Measurements from ENCODE around the gene CCL23.

The CCL23 gene

GRCh38 chr17:35991075-35991474, 26.7 kb downstream of the CCL23 start:
- H3K27ac ChIP-seq, result no peak overlapping the region
- TF ChIP-seq Cebpa-rat (IDR thresholded peaks at IDR 0.05), result no peak
- H3K9ac ChIP-seq, result no peak overlapping the region
- H3K4me1 ChIP-seq, result no peaks in the 10 kb centered on the region
- H4K20me1 ChIP-seq, result no peaks in the 10 kb centered on the region
- no peaks in the 10 kb centered on the region for H3K27me3 ChIP-seq
- peaks cover 35% of the 10 kb centered on the region for H3K9me3 ChIP-seq
- no peak overlapping the region for H3K4me3 ChIP-seq
- no peaks in the 10 kb centered on the region for H3K36me3 ChIP-seq
- H3K4me2 ChIP-seq, result no peak overlapping the region

- no peak overlapping the region for H3K4me2 ChIP-seq
- H3K4me1 ChIP-seq, result no peaks in the 10 kb centered on the region
- H3K9ac ChIP-seq, result no peak overlapping the region
- no peaks in the 10 kb centered on the region for H4K20me1 ChIP-seq
- peaks cover 25% of the 10 kb centered on the region for H3K9me3 ChIP-seq
- H3K36me3 ChIP-seq, result no peaks in the 10 kb centered on the region
- H3K27me3 ChIP-seq, result no peaks in the 10 kb centered on the region
- no peak overlapping the region for H3K27ac ChIP-seq
- TF ChIP-seq Cebpa-rat (IDR thresholded peaks at IDR 0.05), result no peak
- no peak overlapping the region for H3K4me3 ChIP-seq
These were observed 29.6 kb downstream of the CCL23 start for GRCh38 chr17:35988164-35988563.

DNA sequence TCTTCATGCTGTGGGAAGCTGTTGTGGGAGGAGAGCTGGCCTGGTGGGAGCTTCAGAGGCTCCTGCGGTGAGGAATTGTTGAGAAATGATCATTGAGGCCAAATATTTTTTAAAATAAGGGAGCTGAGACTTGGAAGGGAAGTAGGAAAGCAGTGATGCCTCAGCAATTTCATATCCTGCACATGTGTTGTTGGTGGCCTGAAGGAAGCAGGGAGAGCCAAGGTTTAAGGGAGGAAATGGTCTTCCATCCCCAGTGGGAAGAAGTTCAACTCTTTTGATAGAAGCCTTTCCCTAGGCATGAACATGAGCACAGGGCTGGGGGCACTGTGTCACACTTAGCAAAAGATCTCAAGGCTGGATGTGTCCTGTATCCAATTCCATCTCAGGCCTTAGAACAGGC, 31.1 kb downstream of the CCL23 start, which contains the start of gene CCL14:
CCL14 (minus strand) TSS at position 87 of the 400 bp plus-strand sequence; CDS start at position 7, 80 bp downstream.
- Histone ChIP-seq H3K9ac (no peak within 1 kb of the TSS), H3K4me2 (no peak within 1 kb of the TSS), H3K4me1 (no peaks in the 10 kb centered on the region), H3K36me3 (no peaks in the 10 kb centered on the region), H4K20me1 (no peaks in the 10 kb centered on the region), H3K4me3 (no peak within 1 kb of the TSS), H3K27ac (no peak within 1 kb of the TSS), H3K9me3 (peaks cover 25% of the 10 kb centered on the region), H3K27me3 (no peaks in the 10 kb centered on the region)
- no peak for TF ChIP-seq Cebpa-rat (IDR thresholded peaks at IDR 0.05)

DNA sequence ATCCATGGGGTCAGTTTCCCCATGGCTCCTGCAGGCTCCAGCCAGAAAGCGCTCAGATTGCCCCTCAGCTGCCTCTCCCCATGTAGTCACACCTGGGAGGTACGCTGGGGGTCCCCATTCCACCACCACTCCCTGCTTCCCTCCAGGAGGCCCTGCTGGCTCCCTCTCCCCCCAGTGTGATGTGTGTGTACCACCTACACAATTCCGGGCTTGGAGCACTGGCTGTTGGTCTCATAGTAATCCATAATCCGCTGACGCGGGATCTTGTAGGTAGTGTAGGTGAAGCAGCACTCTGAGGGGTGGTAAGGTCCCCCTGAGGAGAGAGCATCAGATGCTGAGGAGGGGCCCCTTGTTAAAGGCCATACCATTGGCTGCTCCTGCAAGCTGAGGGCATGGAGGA, 33.6 kb downstream of the CCL23 start:
- H3K4me1 ChIP-seq, result no peaks in the 10 kb centered on the region
- TF ChIP-seq Cebpa-rat (IDR thresholded peaks at IDR 0.05), result no peak
- H4K20me1 ChIP-seq, result no peaks in the 10 kb centered on the region
- H3K9ac ChIP-seq, result no peak overlapping the region
- H3K4me2 ChIP-seq, result no peak overlapping the region
- H3K36me3 ChIP-seq, result no peaks in the 10 kb centered on the region
- H3K9me3 ChIP-seq, result peaks cover 10% of the 10 kb centered on the region
- no peak overlapping the region for H3K4me3 ChIP-seq
- H3K27ac ChIP-seq, result no peak overlapping the region
- no peaks in the 10 kb centered on the region for H3K27me3 ChIP-seq

GRCh38 chr17:35982409-35983191, 35.2 kb downstream of the CCL23 start:
- Histone ChIP-seq H3K4me1 (no peaks in the 10 kb centered on the region), H3K4me2 (no peak overlapping the region), H3K9ac (no peak overlapping the region), H3K36me3 (no peaks in the 10 kb centered on the region), H3K4me3 (no peak overlapping the region), H3K27ac (no peak overlapping the region), H4K20me1 (no peaks in the 10 kb centered on the region), H3K27me3 (no peaks in the 10 kb centered on the region), H3K9me3 (no peaks in the 10 kb centered on the region)
- TF ChIP-seq Cebpa-rat (IDR thresholded peaks at IDR 0.05), result no peak

DNA sequence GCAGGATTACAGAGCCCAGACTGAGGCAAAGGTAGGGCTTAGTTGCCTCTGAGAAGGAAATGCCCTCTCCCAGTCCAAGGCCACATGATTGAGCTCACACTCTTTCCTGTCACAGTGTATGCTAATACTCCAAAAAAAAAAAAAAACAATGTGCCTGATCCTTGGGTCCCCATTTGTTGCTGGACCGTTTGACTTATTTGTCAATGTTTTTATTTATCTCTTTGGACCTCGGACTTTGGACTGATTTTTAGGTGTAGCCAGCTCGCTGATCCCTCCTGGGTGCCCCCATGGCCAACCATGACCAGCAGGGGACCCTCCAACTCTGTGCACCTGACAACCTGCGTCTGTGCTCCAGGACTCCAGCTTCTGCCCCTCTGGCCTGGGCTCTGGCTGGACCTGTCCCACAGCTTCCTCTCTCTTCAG, 35.9 kb downstream of the CCL23 start:
- no peaks in the 10 kb centered on the region for H3K36me3 ChIP-seq

GRCh38 chr17:35981246-35981645, 36.5 kb downstream of the CCL23 start, which contains the start of gene CCL16:
CCL16 (minus strand) TSS chr17:35981497; CDS start chr17:35981420, 77 bp downstream.
- no peak within 1 kb of the TSS for H3K27ac ChIP-seq
- no peaks in the 10 kb centered on the region for H3K4me1 ChIP-seq
- no peak within 1 kb of the TSS for H3K9ac ChIP-seq
- no peak within 1 kb of the TSS for H3K4me2 ChIP-seq
- no peak for TF ChIP-seq Cebpa-rat (IDR thresholded peaks at IDR 0.05)
- no peaks in the 10 kb centered on the region for H3K36me3 ChIP-seq
- H4K20me1 ChIP-seq, result no peaks in the 10 kb centered on the region
- no peak within 1 kb of the TSS for H3K4me3 ChIP-seq
- no peaks in the 10 kb centered on the region for H3K9me3 ChIP-seq
- no peaks in the 10 kb centered on the region for H3K27me3 ChIP-seq

More for the DNA sequence above, 35.9 kb downstream of the CCL23 start:
- no peaks in the 10 kb centered on the region for H3K27me3 ChIP-seq
- no peak overlapping the region for H3K9ac ChIP-seq
- H3K4me3 ChIP-seq, result no peak overlapping the region
- no peak overlapping the region for H3K27ac ChIP-seq
- H4K20me1 ChIP-seq, result no peaks in the 10 kb centered on the region
- TF ChIP-seq Cebpa-rat (IDR thresholded peaks at IDR 0.05), result no peak
- H3K9me3 ChIP-seq, result no peaks in the 10 kb centered on the region
- no peaks in the 10 kb centered on the region for H3K4me1 ChIP-seq
- no peak overlapping the region for H3K4me2 ChIP-seq

GRCh38 chr17:35978346-35978745, 39.4 kb downstream of the CCL23 start:
- TF ChIP-seq Cebpa-rat (IDR thresholded peaks at IDR 0.05), result no peak
- Histone ChIP-seq H3K4me3 (no peak overlapping the region), H3K27ac (no peak overlapping the region), H3K36me3 (no peaks in the 10 kb centered on the region), H3K4me1 (no peaks in the 10 kb centered on the region), H3K4me2 (no peak overlapping the region), H3K27me3 (no peaks in the 10 kb centered on the region), H3K9ac (no peak overlapping the region), H4K20me1 (no peaks in the 10 kb centered on the region), H3K9me3 (no peaks in the 10 kb centered on the region)

GRCh38 chr17:35977509-35977908, 40.3 kb downstream of the CCL23 start:
- Histone ChIP-seq H3K9me3 (no peaks in the 10 kb centered on the region), H3K27ac (no peak overlapping the region), H3K9ac (no peak overlapping the region), H3K4me2 (no peak overlapping the region), H3K4me3 (no peak overlapping the region), H3K4me1 (no peaks in the 10 kb centered on the region), H3K27me3 (no peaks in the 10 kb centered on the region), H3K36me3 (no peaks in the 10 kb centered on the region), H4K20me1 (no peaks in the 10 kb centered on the region)
- no peak for TF ChIP-seq Cebpa-rat (IDR thresholded peaks at IDR 0.05)

DNA sequence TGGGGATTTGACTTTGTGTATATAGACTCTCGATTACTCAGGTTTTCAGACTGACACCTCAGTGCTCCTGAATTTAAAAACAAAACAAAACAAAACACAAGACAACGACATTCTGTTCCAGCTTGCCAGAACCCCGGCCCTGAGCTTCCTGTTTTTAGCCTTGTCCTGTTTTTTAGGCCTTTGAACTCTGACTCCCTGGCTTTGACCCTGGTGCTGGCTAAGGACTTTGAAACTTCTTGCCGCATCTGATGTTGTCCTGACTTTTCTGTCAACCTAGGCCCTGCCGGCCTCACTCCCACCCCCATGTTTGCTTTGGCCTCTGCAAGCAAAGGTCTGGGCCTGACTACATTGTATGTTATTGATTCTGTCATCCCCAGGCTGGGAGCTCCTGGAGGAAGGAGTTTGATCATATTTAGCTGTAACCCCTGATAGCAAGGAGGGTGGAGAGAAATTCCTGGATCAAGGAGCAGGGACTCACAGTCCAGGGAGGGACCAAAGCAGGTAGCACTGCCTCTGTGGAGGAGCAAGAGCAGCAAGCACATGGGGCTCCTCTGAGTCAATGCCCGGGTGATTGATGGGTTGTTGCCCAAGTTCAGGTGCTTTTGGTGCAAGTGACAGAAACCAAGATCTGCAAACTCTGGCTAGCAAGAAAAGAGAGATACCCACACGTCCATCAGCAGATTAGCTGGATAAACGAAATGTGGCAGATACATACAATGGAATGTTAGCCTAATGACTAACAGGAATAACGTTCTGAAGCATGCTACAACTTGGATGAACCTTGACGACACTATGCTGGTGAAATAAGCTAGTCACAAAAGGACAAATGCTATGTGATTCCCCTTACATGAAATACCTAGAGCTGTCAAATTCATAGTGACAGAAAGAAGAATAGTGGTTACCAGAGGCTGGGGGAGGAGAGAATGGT, 44.2 kb downstream of the CCL23 start:
- H3K4me2 ChIP-seq, result no peak overlapping the region
- no peaks in the 10 kb centered on the region for H3K36me3 ChIP-seq
- no peaks in the 10 kb centered on the region for H3K27me3 ChIP-seq
- H3K4me1 ChIP-seq, result no peaks in the 10 kb centered on the region
- no peak overlapping the region for H3K27ac ChIP-seq
- H3K9ac ChIP-seq, result no peak overlapping the region
- no peaks in the 10 kb centered on the region for H3K9me3 ChIP-seq
- no peak for TF ChIP-seq Cebpa-rat (IDR thresholded peaks at IDR 0.05)
- no peak overlapping the region for H3K4me3 ChIP-seq
- no peaks in the 10 kb centered on the region for H4K20me1 ChIP-seq

Data from BLaER1 (cell line).